SK-N-SH (cell line): ENCODE results near the gene LRCH4. TPM values are rescaled to one million over a fixed set of nuclear protein-coding genes. Genes with fewer than 3 reads are reported as not detected.
"Not testable (repeated sequence)": the region's sequence is repeated elsewhere in the genome, so short reads cannot be mapped to it uniquely, and the experiment has no call there.

Experiments used
- CTCF ChIA-PET: fragments of 300-600, 350-600 bp; formaldehyde crosslinking; extraction: SDS; loops from one replicate; lab custom pipeline; 2021; lab: Yijun Ruan, JAX
- POLR2A ChIA-PET: fragments of 350-600 bp; sonication (Branson Sonifier 250); formaldehyde crosslinking; extraction: SDS; loops from one replicate; lab custom pipeline; 2020; ENCODE audit warnings: antibody characterized with exemption, inconsistent platforms; lab: Yijun Ruan, JAX
- DNase-seq: peaks from one replicate; pipeline ENCODE4 v3.0.0; 2012
- H2AFZ ChIP-seq: fragments of 200-600 bp; sonication (generic); 2 replicates; pipeline ENCODE4 v1.8.1; 2016; ENCODE audit warnings: antibody characterized with exemption, mild to moderate bottlenecking, low read depth
- H3F3A ChIP-seq: fragments of 200-600 bp; sonication (generic); replicated peaks from 2 replicates; pipeline ENCODE3; 2016; ENCODE audit warnings: antibody characterized with exemption, mild to moderate bottlenecking; ENCODE audit not compliant: insufficient read depth
- H3K27ac ChIP-seq, 2 experiments: fragments of 200-500 bp in 1 of 2; fragments of 200-600 bp in 1 of 2; sonication (Bioruptor generic) in 1 of 2; sonication (generic), shearing (Covaris generic) in 1 of 2; 2 replicates each; pipeline versions ENCODE4 v1.5.1 to v1.6.1; 2014 to 2016; ENCODE audit warnings: low read depth in 2 of 2, inconsistent platforms in 1 of 2, low read length in 1 of 2, mild to moderate bottlenecking in 1 of 2, mixed read lengths in 1 of 2
- H3K27me3 ChIP-seq: fragments of 200-600 bp; sonication (generic), shearing (Covaris generic); 2 replicates; pipeline ENCODE4 v1.6.1; 2016; ENCODE audit warnings: mixed run types; ENCODE audit not compliant: insufficient read depth
- H3K36me3 ChIP-seq, 2 experiments: fragments of 200-500 bp in 1 of 2; fragments of 200-600 bp in 1 of 2; sonication (Bioruptor generic) in 1 of 2; sonication (generic) in 1 of 2; replicated peaks in 1 of 2; 2 replicates each; pipeline versions ENCODE3 to v1.5.1; 2014 to 2016; ENCODE audit warnings: low read length in 1 of 2, mild to moderate bottlenecking in 1 of 2; ENCODE audit not compliant: insufficient read depth in 2 of 2, control insufficient read depth in 1 of 2
- H3K4me1 ChIP-seq, 2 experiments: fragments of 200-500 bp in 1 of 2; fragments of 200-600 bp in 1 of 2; sonication (Bioruptor generic) in 1 of 2; sonication (generic), shearing (Covaris generic) in 1 of 2; 2 replicates each; pipeline versions ENCODE4 v1.5.1 to v1.6.1; 2014 to 2016; ENCODE audit warnings: low read depth in 1 of 2, low read length in 1 of 2, mixed run types in 1 of 2; ENCODE audit not compliant: insufficient read depth in 2 of 2, control insufficient read depth in 1 of 2
- H3K4me2 ChIP-seq: fragments of 200-600 bp; sonication (generic), shearing (Covaris generic); 2 replicates; pipeline ENCODE4 v1.6.1; 2017; ENCODE audit warnings: mixed run types
- H3K4me3 ChIP-seq, 2 experiments: fragments of 200-500 bp in 1 of 2; fragments of 200-600 bp in 1 of 2; sonication (Bioruptor generic) in 1 of 2; sonication (generic), shearing (Covaris generic) in 1 of 2; 2 replicates each; pipeline versions ENCODE4 v1.5.1 to v1.8.1; 2014 to 2016; ENCODE audit warnings: low read depth in 2 of 2, inconsistent platforms in 1 of 2, low read length in 1 of 2, mild to moderate bottlenecking in 1 of 2, mixed read lengths in 1 of 2, moderate library complexity in 1 of 2
- H3K79me2 ChIP-seq: fragments of 200-600 bp; sonication (generic); 2 replicates; pipeline ENCODE4 v1.8.1; 2017; ENCODE audit warnings: mild to moderate bottlenecking; ENCODE audit not compliant: insufficient read depth
- H3K9ac ChIP-seq: fragments of 200-600 bp; sonication (generic); 2 replicates; pipeline ENCODE4 v1.6.1; 2017; ENCODE audit warnings: mixed run types
- H3K9me2 ChIP-seq: fragments of 200-600 bp; sonication (generic); 2 replicates; pipeline ENCODE4 v1.6.1; 2017; ENCODE audit warnings: mixed run types
- H3K9me3 ChIP-seq: fragments of 200-600 bp; sonication (generic); 2 replicates; pipeline ENCODE4 v1.6.1; 2017; ENCODE audit warnings: mixed run types, mild to moderate bottlenecking, moderate library complexity
- H4K20me1 ChIP-seq: fragments of 200-600 bp; sonication (generic); 2 replicates; pipeline ENCODE4 v1.6.1; 2017; ENCODE audit warnings: mild to moderate bottlenecking, mixed run types; ENCODE audit not compliant: insufficient read depth
- CTCF ChIP-seq: fragments of 200-600 bp; sonication (generic); IDR thresholded peaks from 2 replicates; pipeline ENCODE4 v1.6.1; 2017; ENCODE audit warnings: antibody characterized with exemption, mild to moderate bottlenecking, moderate library complexity
- ELF1 ChIP-seq: IDR thresholded peaks from 2 replicates; pipeline ENCODE4 v1.4.0; 2012
- IRF3 ChIP-seq: fragments of 150-350 bp; IDR thresholded peaks from 2 replicates; pipeline ENCODE4 v1.6.1; 2016; ENCODE audit warnings: mild to moderate bottlenecking, low read depth, low read length
- JUND ChIP-seq: IDR thresholded peaks from 2 replicates; pipeline ENCODE4 v1.4.0; 2012
- USF1 ChIP-seq: IDR thresholded peaks from 2 replicates; pipeline ENCODE4 v1.4.0; 2012; ENCODE audit warnings: low read depth, borderline replicate concordance
- WGBS: methylation state at CpG from one replicate; pipeline ENCODE4 v1.1.6; 2017; ENCODE audit warnings: low lambda C conversion rate; 5-methylcytosine and 5-hydroxymethylcytosine counted together
- polyA plus RNA-seq, 3 experiments: library from polyadenylated mRNA; depleted of rRNA; stranded (reverse); fragments of >200 nt; gene quantifications; 2 replicates each; pipeline ENCODE4 v1.2.3, GENCODE V29; 2012

The LRCH4 gene
- polyA plus RNA-seq, 1 of the 3 experiments (the other 2 are of a cell fraction): 29.8 TPM

GRCh38 chr7:100548446-100548845, 37.5 kb downstream of the LRCH4 start:
- not testable (repeated sequence) for H3K9me3 ChIP-seq, H3K27me3 ChIP-seq
- TF ChIP-seq ELF1: 0 out of 2 replicates have a peak, but pooled peaks have one; percentile 20
- TF ChIP-seq, all 33 proteins: peak for 1; not testable (repeated sequence) for 32
- H2AFZ ChIP-seq, H4K20me1 ChIP-seq, H3K9ac ChIP-seq, DNase-seq, H3K4me3 ChIP-seq, H3K27ac ChIP-seq, H3K9me2 ChIP-seq: not testable (repeated sequence)
- Histone ChIP-seq H3K4me1 (peaks cover 40 to 41% of the 10 kb centered on the region in 2 experiments), H3K4me2 (0 out of 2 replicates have a peak overlapping the region, but pooled peaks have one; percentile 4), H3F3A (peaks cover 42% of the 10 kb centered on the region), H3K79me2 (peaks cover 18% of the 10 kb centered on the region; the same call in 1 of the 2 replicates), H3K36me3 (peaks cover 8 to 12% of the 10 kb centered on the region in 2 experiments)
- ChIA-PET POLR2A (interaction anchor here (1.7 kb wide), 1 partner anchor 83 kb away, joined by 3 read pairs; no protein-coding TSS in a partner anchor), CTCF (interaction anchor here (0.8 to 19.1 kb wide), 10 partner anchors 13 to 304 kb away, joined by 3 to 353 read pairs (median 4); partner anchors contain the start of genes NYAP1 and SLC12A9)
- WGBS: 85% methylated on average over 5 of the region's 5 CpGs

- H3K79me2 ChIP-seq: peaks cover 18% of the 10 kb centered on the region; the same call in 1 of the 2 replicates
- H3K9me2 ChIP-seq: no peaks in the 10 kb centered on the region
- no peaks in the 10 kb centered on the region for H3K27me3 ChIP-seq
- H3K4me1 ChIP-seq: peaks cover 40 to 41% of the 10 kb centered on the region in 2 experiments
- ChIA-PET CTCF (interaction anchor here (0.8 to 19.1 kb wide), 8 partner anchors 13 to 251 kb away, joined by 3 to 353 read pairs (median 6); partner anchors contain the start of gene NYAP1), POLR2A (interaction anchor here (1.7 kb wide), 1 partner anchor 82 kb away, joined by 3 read pairs; no protein-coding TSS in a partner anchor)
- H3K4me3 ChIP-seq: no peak overlapping the region
- no peak for TF ChIP-seq IRF3
- peak; percentile 9; the same call in 1 of the 2 replicates for TF ChIP-seq CTCF
- TF ChIP-seq USF1: peak; percentile 67; the same call in 1 of the 2 replicates
- no peak for TF ChIP-seq JUND
- 0 out of 2 replicates have a peak overlapping the region, but pooled peaks have one; percentile 4 for H3K4me2 ChIP-seq
- H2AFZ ChIP-seq: peak overlapping the region; percentile 9; the same call in 1 of the 2 replicates
- no peak overlapping the region for H3K9ac ChIP-seq
- peak; percentile 34 for DNase-seq
- 61% methylated on average over 2 of the region's 2 CpGs for WGBS
- H3F3A ChIP-seq: peaks cover 42% of the 10 kb centered on the region
- H3K9me3 ChIP-seq: no peaks in the 10 kb centered on the region
- H4K20me1 ChIP-seq: no peaks in the 10 kb centered on the region
- H3K36me3 ChIP-seq: peaks cover 8 to 12% of the 10 kb centered on the region in 2 experiments
- peak overlapping the region; percentile 58 to 89 for H3K27ac ChIP-seq
Observed at GRCh38 chr7:100547872-100548271, 38.1 kb downstream of the LRCH4 start.
